Skeletal muscle tissue (tissue), 4 donors: ENCODE results near the gene XKR3. TPM values are rescaled to one million over a fixed set of nuclear protein-coding genes. Genes with fewer than 3 reads are reported as not detected.
"Not testable (repeated sequence)": the region's sequence is repeated elsewhere in the genome, so short reads cannot be mapped to it uniquely, and the experiment has no call there.

Experiments used
- H3K27ac ChIP-seq: one replicate; pipeline ENCODE4 v1.7.0; 2013; ENCODE audit warnings: mild to moderate bottlenecking, low read depth, low read length, inconsistent platforms
- H3K27me3 ChIP-seq, 3 donors: one replicate each; pipeline ENCODE4 v1.7.0; 2013; ENCODE audit warnings: low read length in 3 of 3; ENCODE audit not compliant: control insufficient read depth in 3 of 3, insufficient read depth in 3 of 3
- H3K36me3 ChIP-seq, 3 donors: one replicate each; pipeline ENCODE4 v1.7.0; 2013; ENCODE audit warnings: low read length in 3 of 3; ENCODE audit not compliant: control insufficient read depth in 3 of 3, insufficient read depth in 3 of 3
- H3K4me1 ChIP-seq, 3 donors: one replicate each; pipeline ENCODE4 v1.7.0; 2013; ENCODE audit warnings: low read length in 3 of 3, mild to moderate bottlenecking in 3 of 3; ENCODE audit not compliant: control insufficient read depth in 3 of 3, insufficient read depth in 3 of 3
- H3K4me3 ChIP-seq, 3 donors: one replicate each; pipeline ENCODE4 v1.7.0; 2013; ENCODE audit warnings: low read length in 3 of 3
- H3K9ac ChIP-seq, 3 donors: one replicate each; pipeline ENCODE4 v1.7.0; 2013; ENCODE audit warnings: low read length in 3 of 3, mild to moderate bottlenecking in 3 of 3, moderate library complexity in 2 of 3, low read depth in 1 of 3
- H3K9me3 ChIP-seq, 3 donors: one replicate each; pipeline ENCODE4 v1.7.0; 2013; ENCODE audit warnings: low read length in 3 of 3; ENCODE audit not compliant: control insufficient read depth in 3 of 3
- total RNA-seq: library from RNA; depleted of rRNA; stranded (reverse); fragments of >200 nt; gene quantifications from one replicate; pipeline ENCODE4 v1.2.3, GENCODE V29; 2014
- donor health status: Osteomylitis.

The XKR3 gene
- total RNA-seq, 1 donor from 2014 or later: not detected

GRCh38 chr22:16789860-16790493 lies 35.2 kb downstream of the XKR3 start:
- no peaks in the 10 kb centered on the region for H3K9me3 ChIP-seq

GRCh38 chr22:16783930-16784354 lies 41.3 kb downstream of the XKR3 start:
- no peaks in the 10 kb centered on the region for H3K4me1 ChIP-seq
- H3K9ac ChIP-seq: no peak overlapping the region
- no peaks in the 10 kb centered on the region for H3K36me3 ChIP-seq
- no peaks in the 10 kb centered on the region for H3K9me3 ChIP-seq
- H3K4me3 ChIP-seq: no peak overlapping the region
- no peaks in the 10 kb centered on the region for H3K27me3 ChIP-seq
- H3K27ac ChIP-seq: no peak overlapping the region

More at GRCh38 chr22:16789860-16790493, 35.2 kb downstream of the XKR3 start:
- Histone ChIP-seq H3K27ac (no peak overlapping the region), H3K27me3 (no peaks in the 10 kb centered on the region), H3K4me3 (no peak overlapping the region), H3K36me3 (no peaks in the 10 kb centered on the region), H3K9ac (no peak overlapping the region), H3K4me1 (no peaks in the 10 kb centered on the region)

- Histone ChIP-seq H3K9ac (no peak overlapping the region), H3K27ac (no peak overlapping the region), H3K27me3 (no peaks in the 10 kb centered on the region), H3K4me3 (no peak overlapping the region), H3K36me3 (no peaks in the 10 kb centered on the region), H3K9me3 (no peaks in the 10 kb centered on the region), H3K4me1 (no peaks in the 10 kb centered on the region)
These were observed 41.8 kb downstream of the XKR3 start for GRCh38 chr22:16783453-16783852.

GRCh38 chr22:16781764-16782329 lies 43.4 kb downstream of the XKR3 start:
- Histone ChIP-seq H3K4me1 (no peaks in the 10 kb centered on the region), H3K36me3 (no peaks in the 10 kb centered on the region), H3K4me3 (no peak overlapping the region), H3K27ac (no peak overlapping the region), H3K9ac (no peak overlapping the region), H3K27me3 (no peaks in the 10 kb centered on the region), H3K9me3 (no peaks in the 10 kb centered on the region)

GRCh38 chr22:16781074-16781763 lies 44.0 kb downstream of the XKR3 start:
- Histone ChIP-seq H3K9me3 (no peaks in the 10 kb centered on the region), H3K4me3 (no peak overlapping the region), H3K27me3 (no peaks in the 10 kb centered on the region), H3K9ac (no peak overlapping the region), H3K4me1 (no peaks in the 10 kb centered on the region), H3K27ac (no peak overlapping the region), H3K36me3 (no peaks in the 10 kb centered on the region)

- H3K9ac ChIP-seq: no peak overlapping the region
- no peak overlapping the region for H3K27ac ChIP-seq
- no peaks in the 10 kb centered on the region for H3K27me3 ChIP-seq
- no peak overlapping the region for H3K4me3 ChIP-seq
- no peaks in the 10 kb centered on the region for H3K4me1 ChIP-seq
- no peaks in the 10 kb centered on the region for H3K36me3 ChIP-seq
- peaks cover 0 to 2% (median 0%) of the 10 kb centered on the region in 3 donors for H3K9me3 ChIP-seq
These were observed 47.8 kb downstream of the XKR3 start for GRCh38 chr22:16777284-16777924.

GRCh38 chr22:16776080-16776479 lies 49.1 kb downstream of the XKR3 start:
- peaks cover 0 to 2% (median 0%) of the 10 kb centered on the region in 3 donors for H3K9me3 ChIP-seq

GRCh38 chr22:16774911-16775500 lies 50.2 kb downstream of the XKR3 start:
- no peaks in the 10 kb centered on the region for H3K4me1 ChIP-seq
- H3K9me3 ChIP-seq: peaks cover 0 to 2% (median 0%) of the 10 kb centered on the region in 3 donors
- H3K36me3 ChIP-seq: no peaks in the 10 kb centered on the region
- no peaks in the 10 kb centered on the region for H3K27me3 ChIP-seq
- H3K4me3 ChIP-seq: no peak overlapping the region
- H3K27ac ChIP-seq: no peak overlapping the region
- H3K9ac ChIP-seq: no peak overlapping the region

More at GRCh38 chr22:16776080-16776479, 49.1 kb downstream of the XKR3 start:
- Histone ChIP-seq H3K4me1 (no peaks in the 10 kb centered on the region), H3K27ac (no peak overlapping the region), H3K36me3 (no peaks in the 10 kb centered on the region), H3K4me3 (no peak overlapping the region), H3K9ac (no peak overlapping the region), H3K27me3 (no peaks in the 10 kb centered on the region)

- not testable (repeated sequence) for H3K4me3 ChIP-seq, H3K36me3 ChIP-seq, H3K9ac ChIP-seq, H3K27me3 ChIP-seq, H3K4me1 ChIP-seq, H3K9me3 ChIP-seq, H3K27ac ChIP-seq
These were observed 53.6 kb downstream of the XKR3 start for GRCh38 chr22:16771569-16771968.
